ENCODE measurements around the gene ALK.

Gene ALK

DNA sequence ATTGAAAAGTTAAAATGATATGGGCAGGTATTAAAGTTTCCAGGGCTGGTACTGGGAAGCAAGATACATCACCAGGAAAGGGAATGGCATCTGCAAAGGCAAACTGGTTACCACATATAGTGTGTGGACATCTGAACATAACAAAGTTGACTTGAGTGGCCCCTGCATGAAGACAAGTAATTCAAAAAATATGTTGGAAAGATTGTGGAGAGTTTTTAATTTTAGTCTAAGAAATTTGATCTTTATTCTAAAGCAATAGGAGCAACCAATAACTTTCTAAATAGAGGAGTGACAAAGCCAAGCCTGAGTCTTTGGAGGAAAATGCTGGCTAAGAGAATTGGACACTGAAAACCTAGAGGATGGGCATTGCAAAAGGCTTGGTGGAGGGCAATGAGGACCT lies 278.2 kb downstream of the ALK start:
- DNase-seq, result no peak

DNA sequence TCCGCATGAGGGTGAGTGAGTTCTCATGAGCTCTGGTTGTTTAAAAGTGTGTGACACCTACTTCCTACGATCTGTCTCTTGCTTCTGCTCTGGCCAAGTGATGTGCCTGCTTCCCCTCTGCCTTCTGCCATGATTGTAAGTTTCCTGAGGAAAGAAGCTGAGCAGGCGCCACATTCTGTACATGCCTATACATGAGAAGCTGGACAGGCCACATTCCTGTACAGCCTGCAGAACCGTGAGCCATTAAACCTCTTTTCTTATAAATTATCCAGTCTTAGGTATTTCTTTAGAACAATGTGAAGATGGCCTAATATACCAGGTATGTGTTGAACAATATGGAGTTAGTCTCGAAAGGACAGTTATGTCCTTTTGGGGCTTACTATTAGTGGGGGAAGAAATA lies 281.0 kb downstream of the ALK start:
- no peak for DNase-seq

DNA sequence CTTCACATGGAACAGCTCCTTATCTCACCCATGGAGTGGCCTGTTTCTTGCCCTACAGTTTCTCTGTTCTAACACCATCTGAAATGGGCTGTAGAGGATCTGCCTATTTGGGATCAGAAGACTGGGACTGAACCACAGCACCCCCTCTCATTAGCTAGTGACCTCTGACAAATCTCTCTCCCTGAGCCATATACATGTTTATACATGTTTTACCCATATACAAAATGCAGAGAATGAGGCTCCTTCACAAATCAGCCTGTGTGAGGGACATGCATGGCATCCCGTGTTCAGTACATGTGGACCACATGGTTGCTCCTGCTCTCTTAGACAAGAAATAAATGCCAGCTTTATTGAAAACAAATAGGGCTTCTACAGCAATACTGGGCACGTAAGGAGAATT lies 282.7 kb downstream of the ALK start:
- DNase-seq, result no peak

DNA sequence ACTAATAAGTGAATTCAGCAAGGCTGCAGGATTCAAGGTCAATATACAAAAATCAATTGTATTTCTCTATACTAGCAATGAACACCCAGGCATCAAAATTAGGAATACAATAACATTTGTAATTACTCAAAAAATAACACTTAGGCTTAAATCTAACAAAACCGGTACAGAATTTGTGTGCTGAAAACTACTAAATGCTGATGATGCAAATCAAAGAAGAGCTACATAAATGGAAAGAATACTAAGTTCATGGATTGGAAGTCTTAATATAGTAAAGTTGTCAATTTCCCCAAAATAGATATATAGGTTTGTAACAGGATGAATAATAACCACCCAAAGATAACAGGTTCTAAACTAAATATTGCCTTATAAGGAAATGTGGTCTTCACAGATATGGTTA lies 286.5 kb downstream of the ALK start:
- DNase-seq, result no peak

DNA sequence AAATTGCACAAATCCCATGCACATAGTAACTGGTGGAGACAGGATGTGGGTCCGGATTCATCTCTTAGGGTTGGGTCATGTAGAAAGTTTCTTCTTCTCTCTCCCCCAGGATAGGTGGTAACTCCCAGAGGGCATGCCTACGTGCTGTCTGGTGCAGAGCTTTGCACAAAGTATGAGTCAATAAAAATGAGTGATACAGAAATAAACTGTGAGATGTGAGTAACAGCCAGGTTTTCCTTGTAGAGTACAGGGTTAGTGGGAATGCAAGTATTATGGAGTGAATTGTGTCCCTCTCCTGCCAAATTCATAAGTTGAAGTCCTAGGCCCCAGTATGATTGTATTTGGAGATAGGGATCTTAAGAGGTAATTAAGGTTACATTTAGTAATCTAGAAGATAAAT lies 289.4 kb downstream of the ALK start:
- no peak for DNase-seq

DNA sequence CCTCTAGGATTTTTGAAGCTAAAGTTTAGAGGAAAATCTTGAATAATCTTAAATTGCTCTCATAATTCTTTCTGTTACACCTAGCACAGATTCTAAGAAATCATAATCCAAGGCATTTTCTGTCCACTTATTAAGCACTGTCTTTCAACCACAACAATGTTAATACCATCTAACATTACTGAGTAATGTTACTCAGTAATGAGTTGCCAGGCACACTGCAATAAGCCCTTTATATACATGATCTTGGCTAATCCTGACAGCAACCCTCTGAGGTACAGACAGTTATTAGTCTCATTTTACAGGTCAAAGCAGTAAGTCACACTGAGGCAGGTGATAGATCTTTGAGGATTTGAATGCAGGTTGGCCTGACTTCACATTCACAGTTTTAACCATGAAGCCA lies 291.9 kb downstream of the ALK start:
- DNase-seq, result no peak

DNA sequence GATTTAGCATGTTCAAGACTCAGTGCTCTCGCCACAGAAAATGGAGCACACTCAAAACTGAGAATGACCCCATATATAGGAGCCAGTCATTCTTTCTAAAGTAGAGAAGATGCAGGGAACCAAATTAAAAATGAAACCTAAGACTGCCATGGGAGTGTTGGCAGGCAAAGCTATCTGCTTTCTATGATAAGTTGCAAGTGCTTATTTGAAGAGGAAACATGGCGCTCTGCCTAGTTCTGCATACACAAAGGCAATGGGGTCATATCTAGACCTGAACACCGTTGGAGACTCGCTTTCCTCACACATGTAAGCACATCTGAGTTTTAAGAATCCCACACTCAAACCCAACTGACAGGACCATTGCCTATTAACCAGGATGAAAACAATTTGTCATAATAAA lies 292.5 kb downstream of the ALK start:
- DNase-seq, result no peak

DNA sequence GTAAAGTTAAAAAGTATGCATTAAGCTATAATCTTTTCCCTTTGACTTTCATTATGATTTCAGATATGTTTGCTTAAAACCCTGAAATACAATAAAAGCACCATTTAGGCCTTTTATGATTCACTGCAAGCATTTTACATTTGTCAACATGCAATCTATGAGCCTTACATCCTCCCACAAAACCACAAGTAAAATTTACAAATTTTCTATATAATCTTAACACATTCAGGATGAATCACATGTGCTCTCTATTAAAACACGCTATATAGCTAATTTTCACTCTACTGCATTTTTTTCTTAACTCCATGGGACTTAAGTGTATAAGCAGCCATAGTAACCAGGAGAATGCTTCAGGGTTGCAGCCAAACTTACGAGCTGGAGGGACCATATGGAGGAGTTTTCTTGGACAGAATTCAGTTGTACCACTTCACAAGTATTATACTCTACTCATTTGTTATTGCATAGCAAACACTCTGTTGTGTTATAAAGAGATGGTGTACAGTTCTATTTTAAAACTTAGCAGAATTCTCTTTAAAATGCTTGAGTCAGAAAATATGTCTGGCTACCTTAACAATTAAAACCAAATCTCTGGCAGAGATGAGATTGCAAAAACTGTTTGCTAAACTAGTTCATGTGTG lies 293.2 kb downstream of the ALK start:
- DNase-seq, result no peak

DNA sequence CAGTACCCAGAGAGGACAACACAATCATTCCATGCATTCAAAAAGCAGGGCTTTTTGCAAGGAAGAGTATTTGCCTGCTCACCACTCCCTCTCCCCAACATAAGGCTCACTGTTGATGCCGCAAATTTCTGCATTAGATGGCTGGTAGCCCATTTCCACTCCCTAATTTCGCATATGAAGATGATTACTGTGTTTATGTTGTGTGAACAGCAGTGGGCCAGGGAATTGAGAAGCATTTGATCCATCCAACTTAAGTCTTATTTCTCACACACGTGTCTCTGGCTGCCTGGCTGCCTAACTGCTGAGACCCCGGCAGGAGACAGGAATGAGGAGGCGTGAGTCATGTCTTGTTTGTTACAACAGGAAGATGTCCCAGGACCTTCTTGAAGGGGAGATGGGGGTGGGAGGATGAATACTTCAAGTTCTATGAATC lies 294.1 kb downstream of the ALK start:
- no peak for DNase-seq

DNA sequence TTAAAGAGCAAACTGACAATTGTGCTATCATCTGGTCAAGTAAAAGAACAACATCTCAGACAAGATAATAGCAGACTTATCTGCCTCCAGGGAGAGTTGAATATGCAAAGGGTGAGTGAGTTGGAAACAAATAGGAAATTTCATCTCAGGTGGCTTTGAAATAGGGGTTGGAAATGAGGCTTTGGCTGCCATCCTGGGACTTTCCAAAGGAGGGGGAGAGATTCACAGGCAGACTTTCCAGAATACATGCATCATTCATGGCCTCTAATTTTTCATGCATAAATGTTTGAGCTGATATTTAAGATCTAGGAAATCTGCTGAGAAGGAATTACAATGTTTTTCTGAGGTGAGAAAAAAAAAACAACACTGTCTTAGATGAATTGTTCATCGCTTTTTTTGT lies 300.5 kb downstream of the ALK start:
- DNase-seq, result no peak

DNA sequence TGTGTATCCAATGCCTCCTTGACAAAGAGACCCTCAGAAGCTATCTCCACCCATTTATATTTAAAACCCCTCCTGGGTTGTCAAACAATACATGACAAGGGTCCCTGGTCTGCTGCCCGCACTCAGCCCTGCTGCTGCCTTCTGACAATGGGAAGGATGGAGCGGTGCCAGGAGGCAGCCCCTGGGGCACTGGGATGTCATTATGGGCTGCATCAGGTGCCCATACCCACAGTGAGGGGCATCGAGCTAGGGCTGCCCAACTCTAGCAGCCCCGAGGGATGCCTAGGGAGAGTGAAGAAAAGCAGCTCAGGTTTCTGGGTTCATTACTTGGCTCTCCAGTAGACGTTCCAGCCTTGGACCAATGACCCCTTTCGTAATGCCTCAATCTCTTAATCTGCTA lies 301.7 kb downstream of the ALK start:
- DNase-seq, result no peak

DNA sequence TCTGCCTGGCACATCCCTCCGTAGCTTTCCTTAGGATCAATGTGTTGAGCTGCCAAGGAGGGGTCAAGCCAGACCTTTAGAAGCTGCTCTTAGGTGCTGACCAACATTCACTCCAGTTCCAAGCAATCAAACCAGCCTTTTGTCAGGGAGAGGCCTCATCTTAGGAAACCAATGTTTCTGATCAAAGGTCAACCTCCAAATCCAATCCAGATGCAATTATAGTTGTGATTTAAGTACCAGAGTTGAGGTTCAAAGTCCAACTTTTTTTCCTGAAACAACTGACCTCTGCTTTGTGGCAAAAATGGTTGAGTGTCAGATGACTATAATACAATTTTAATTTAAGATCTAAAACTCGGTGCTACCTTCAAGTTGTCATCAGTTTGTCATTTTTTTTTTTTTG lies 303.4 kb downstream of the ALK start:
- no peak for DNase-seq

DNA sequence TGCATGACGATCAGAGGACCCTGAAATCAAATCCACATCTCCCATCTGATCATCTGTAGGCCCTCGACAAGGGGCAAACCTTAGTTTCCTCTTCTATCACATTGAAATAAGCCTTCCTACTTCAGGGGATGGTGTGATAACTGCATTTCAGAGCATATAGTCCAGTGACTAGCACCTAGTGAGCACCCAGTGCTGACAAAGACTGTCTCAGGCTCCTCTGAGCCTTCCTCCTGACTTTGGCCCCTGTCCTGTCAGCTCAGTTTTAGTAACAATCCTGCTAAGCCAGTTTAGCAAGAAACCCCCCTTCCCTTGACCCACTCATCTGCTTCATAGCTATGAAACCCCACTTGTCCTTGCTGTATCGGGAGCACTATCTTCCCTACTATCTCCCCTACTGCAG lies 304.0 kb downstream of the ALK start:
- DNase-seq, result no peak

DNA sequence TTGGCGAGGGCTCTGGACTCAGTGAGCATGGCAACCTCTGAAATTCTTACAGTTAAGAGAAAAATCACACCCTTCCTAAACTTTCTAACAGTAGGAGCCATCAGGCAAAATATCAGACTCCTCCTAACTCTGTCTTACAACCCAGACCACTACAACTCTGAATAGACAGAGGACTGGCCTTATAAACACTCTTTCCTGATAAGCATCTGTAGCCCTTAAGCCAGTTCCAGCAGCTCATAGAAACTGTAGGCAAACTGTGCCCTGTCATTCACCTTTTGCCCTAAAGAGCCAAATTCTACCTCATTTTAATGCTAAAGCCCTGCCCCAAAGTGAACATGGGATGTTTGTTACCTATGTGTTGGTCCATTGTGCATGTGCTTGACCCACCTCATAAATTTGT lies 304.8 kb downstream of the ALK start:
- DNase-seq, result no peak

DNA sequence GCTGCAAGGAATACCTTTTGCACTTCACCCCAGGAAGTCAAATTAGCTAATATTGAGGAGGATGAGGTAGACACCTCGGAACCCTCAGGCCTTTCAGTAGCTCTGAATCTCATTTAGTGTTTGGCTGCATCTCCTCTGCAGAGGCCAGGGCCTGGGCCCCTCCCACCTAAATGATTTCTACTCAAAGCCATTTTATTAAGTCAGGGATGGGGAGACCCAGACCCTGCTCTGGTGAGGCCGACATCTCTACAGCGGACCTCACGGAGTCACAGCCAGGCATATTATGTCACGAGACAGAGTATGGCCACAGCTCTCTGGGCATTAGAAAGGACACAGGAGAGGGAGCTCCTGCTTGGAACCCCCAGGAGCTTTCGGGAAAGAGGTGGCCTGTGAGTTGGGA lies 305.5 kb downstream of the ALK start:
- DNase-seq, result no peak

DNA sequence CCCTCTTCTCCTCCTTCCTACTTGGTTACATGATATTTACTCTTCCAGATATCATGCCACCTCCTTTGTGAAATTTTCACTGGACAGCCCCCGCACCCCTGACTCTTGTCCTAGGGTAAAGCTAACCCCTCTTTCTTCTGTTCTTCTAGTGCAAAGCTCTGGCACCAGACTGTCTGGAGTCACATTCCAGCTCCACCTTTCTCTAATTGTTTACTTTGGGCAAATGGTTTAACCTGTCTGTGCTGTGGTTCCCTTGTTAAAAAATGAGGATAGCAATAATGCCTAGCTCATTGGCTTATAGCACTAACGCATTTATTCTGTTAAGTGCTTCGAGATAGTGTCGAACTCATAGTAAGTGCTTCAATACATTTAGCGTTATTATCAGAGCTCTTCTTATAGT lies 306.2 kb downstream of the ALK start:
- DNase-seq, result no peak

DNA sequence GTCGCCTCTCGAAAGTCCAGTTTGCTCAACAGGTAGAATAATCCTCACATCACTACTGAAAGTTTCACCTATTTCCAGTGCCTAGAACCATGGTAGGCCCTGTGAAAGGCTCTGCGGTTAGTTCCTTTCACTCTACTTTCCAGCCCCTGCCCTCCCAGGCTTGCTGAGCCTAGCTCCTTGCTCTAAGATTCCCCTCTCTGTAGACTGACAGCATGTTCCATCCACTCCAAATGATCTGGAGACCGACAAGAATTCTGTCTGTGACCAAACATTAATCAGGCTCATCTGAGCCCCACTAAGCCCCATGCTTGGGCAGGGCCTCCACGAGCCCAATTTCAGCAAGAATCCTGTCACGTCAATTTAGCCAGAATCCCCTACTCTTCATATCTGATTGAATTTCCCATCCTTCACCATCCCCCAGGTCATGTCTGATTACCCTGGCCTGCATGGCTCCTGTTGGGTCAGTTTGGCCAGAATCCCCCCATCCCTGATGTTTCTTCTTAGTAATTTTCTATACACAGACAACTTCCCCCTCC lies 307.0 kb downstream of the ALK start:
- DNase-seq, result no peak

DNA sequence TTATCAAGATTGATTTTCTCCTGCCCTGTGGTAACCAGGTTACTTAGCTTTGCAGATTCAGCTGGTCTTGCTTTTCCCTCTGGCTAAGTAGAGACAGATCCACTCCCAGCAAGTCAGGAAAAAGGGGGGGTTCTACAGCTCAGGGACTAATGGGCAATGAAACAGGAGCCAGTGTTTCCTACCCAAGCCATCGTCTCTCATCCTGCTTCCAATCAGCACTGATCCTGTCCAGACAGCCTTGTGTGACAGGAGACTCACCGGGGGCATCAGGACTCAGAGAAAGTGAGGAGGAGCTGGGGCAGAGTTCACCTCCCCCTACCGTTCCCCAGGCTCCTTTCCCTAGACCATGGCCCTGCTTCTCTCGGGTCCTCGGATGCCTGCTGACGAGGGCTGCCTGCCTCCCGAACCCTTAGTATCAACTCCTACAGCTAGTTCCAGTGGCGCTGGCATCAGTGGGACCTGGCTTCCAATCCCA lies 307.6 kb downstream of the ALK start:
- no peak for DNase-seq

DNA sequence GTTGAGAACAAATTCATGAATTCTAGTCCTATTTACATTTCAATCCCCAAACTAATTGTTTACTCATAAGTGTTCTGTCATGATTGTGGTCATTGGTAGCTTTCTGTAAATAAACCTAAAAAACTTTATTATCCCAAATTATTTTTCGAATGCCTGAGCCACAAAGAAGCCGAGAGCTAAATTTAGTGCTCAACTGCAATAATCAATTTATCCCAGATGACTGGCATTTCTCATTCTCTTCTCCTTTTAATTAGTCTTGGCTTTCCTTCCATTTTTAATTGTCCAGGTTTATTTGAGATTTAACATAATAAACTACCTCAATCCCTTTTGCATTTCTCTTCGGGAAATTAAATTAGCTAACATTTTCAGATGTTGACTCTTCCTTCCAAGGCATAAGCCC lies 308.3 kb downstream of the ALK start:
- DNase-seq, result no peak

DNA sequence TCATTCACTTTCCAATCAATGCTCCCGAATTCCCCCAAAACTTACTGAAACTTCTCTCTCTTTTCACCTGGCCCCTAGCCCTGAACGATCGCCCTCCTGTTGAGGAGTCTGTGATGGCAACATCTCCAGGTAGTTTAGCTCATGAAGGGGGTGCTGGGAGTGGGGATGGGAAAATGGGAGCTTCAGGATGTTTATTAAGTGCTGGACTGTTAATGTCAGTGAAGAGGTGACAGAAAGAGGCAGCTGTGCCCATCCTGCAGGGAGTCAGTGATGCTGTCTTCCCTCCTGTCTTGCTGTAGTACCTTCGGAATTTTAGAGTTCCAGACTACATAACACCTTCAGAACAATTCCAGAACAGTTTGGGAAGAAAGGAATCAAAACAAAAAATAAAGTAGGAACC lies 308.8 kb downstream of the ALK start:
- no peak for DNase-seq

DNA sequence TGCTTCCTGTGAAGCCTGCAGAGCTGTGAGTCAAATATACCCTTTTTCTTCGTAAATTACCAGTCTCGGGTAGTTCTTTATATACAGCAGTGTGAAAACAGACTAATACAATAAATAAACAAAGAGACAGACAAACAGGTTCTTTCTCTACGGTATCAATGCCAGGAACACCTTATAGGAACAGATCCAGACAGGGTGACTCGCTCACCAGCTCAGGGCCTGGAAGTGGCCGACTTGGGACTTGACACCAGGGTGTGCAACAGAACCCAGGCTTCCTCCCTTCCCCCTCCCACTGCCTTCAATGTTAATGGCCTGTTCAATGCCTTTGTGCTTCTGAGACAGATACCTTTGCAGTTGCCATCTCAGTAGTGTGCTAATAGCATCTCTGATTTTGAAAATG lies 309.5 kb downstream of the ALK start:
- no peak for DNase-seq

DNA sequence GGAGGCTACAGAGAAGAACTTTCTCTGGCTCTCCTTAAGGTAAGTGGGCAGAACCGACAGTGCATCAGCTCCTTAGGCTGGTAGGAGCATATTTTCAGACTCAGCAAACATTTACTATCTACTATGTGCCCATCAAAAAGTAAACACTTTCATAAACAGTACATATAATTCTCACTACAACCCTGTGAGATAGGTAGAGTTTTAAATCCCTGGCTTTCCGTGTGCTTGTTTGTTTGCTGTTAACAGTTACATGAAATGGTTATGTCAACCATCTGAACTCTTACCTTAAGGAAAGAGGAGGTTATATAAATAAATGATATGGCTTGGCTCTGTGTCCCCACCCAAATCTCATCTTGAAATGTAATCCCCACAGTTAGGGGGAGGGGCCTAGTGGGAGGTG lies 310.1 kb downstream of the ALK start:
- no peak for DNase-seq

DNA sequence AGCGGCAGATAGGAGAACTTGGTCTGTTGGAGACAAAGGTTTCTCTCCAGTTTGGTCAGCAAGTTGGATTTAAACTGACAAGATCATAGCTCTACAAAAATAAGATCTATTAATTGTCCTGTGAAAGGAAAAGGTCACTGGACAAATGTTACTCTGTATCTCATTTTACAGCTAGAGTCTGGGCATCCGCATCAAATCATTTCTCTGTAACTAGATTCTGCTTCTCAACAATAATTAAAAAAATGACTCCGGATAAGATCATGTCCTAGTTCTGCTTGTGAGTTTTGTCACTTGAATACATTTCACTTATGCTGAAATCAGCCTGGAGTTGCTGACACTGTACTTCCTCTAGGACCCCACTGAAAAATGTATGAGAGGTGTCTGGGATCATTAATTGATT lies 310.8 kb downstream of the ALK start:
- DNase-seq, result no peak

DNA sequence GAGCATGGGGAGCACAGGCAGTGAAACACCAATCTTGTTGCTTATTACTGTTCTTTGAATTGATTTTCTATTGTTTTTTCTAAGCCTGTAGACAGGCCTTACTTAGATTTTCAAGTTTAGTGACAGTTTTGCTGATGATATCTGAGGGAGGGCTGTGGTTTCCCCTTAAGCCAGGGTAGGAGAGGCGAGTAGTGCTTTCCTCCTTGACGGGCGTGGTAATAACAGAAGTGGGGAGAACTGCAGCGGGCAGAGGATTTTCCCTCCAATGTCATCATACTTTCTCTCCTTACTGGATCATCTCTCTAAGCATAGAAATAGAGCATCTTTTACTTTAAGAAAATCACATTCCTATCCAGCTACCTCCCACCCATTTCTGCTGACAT lies 314.4 kb downstream of the ALK start:
- DNase-seq, result no peak
